Measurements from ENCODE around the gene IL25.

DNA sequence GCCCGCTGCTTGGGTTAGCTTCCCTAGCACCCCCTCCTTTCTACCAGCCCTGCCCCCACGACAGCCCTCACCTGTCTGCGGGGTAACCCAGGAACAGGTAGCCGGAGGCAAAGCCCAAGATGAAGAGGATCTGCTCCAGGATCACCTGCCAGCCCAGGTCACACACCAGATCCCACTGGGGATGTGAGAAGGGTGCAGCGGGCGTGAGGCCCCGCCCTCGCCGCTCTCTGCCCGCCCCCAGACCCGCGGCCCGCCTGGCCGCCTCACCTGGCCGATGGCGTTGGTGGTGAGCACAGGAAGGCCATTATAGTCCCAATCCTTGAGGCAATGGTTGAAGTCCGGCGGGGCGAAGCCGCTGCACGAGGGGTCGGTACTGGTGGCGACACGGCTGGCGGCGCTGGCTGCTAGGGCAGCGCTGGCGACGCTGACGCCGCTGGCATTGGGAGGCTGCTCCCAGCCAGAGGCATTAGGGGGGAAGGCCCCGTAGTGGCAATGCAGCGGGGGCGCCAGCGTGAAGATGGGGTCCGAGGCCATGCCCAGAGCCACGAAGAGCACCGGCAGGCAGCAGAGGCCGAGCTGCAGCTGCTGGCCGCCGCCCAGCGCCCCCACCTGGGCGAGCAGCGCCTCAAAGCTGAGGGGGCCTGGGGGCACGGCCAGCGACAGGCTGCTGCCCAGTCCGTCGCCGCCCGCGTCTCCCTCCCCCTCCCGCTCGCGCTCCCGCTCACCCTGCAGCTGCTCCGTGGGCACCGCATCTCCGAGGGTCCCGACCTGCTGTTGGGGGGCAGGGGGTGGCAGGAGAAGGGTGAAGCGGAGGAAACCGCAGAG, 20.7 kb upstream of the IL25 start:
- TF ChIP-seq, protein P1, sequence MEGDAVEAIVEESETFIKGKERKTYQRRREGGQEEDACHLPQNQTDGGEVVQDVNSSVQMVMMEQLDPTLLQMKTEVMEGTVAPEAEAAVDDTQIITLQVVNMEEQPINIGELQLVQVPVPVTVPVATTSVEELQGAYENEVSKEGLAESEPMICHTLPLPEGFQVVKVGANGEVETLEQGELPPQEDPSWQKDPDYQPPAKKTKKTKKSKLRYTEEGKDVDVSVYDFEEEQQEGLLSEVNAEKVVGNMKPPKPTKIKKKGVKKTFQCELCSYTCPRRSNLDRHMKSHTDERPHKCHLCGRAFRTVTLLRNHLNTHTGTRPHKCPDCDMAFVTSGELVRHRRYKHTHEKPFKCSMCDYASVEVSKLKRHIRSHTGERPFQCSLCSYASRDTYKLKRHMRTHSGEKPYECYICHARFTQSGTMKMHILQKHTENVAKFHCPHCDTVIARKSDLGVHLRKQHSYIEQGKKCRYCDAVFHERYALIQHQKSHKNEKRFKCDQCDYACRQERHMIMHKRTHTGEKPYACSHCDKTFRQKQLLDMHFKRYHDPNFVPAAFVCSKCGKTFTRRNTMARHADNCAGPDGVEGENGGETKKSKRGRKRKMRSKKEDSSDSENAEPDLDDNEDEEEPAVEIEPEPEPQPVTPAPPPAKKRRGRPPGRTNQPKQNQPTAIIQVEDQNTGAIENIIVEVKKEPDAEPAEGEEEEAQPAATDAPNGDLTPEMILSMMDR (conservative IDR thresholded peaks at IDR 0.05) = no peak; the same call in 1 of the 2 replicates
- TF ChIP-seq ZFX (IDR thresholded peaks at IDR 0.05) = no peak

Data from C4-2B (cell line).